ENCODE measurements around the gene DOK6. TPM values are rescaled to one million over a fixed set of nuclear protein-coding genes. Genes with fewer than 3 reads are reported as not detected.

The DOK6 gene
- total and polyA plus RNA-seq, 2 of the 13 experiments (the other 11 are each of a cell fraction or from before 2014, with no cell fraction given), result 17.0 to 17.2 TPM

DNA sequence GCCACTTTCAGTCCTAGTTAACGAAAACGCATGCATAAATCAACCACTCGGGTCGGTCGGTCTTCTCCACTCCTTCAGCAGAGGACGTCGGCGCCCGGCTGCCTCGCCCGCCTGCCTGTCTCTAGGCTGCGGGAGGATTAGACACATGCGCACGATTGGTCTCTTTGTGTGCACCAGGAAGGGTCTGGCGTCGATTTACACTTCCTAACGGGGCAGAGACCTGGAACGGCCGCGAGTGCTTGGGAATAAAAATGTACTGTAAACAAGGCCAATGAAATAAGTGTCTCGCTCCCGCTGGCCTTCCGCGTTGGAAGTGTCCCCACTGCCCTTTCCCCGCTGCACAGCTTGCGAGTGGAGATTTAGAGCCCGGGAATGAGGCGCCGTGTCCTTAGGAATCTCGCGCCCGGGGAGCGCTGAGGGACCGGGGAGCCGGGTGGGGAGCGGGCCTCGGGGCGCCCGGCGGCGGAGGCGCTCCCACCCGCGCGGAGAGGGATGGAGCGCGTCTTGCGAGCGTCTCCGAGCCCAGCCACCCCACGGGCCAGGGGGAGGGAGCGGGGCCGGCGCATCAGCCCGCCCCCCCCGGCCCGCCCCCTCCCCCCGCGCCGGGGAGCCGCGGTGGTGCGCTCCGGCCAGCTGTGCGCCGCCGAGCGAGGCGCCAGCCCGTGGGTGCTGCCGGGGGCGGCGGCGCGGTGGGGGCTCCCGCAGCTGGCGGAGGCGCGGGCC, at the start of gene DOK6 (continued):
- TF ChIP-seq, protein P1, sequence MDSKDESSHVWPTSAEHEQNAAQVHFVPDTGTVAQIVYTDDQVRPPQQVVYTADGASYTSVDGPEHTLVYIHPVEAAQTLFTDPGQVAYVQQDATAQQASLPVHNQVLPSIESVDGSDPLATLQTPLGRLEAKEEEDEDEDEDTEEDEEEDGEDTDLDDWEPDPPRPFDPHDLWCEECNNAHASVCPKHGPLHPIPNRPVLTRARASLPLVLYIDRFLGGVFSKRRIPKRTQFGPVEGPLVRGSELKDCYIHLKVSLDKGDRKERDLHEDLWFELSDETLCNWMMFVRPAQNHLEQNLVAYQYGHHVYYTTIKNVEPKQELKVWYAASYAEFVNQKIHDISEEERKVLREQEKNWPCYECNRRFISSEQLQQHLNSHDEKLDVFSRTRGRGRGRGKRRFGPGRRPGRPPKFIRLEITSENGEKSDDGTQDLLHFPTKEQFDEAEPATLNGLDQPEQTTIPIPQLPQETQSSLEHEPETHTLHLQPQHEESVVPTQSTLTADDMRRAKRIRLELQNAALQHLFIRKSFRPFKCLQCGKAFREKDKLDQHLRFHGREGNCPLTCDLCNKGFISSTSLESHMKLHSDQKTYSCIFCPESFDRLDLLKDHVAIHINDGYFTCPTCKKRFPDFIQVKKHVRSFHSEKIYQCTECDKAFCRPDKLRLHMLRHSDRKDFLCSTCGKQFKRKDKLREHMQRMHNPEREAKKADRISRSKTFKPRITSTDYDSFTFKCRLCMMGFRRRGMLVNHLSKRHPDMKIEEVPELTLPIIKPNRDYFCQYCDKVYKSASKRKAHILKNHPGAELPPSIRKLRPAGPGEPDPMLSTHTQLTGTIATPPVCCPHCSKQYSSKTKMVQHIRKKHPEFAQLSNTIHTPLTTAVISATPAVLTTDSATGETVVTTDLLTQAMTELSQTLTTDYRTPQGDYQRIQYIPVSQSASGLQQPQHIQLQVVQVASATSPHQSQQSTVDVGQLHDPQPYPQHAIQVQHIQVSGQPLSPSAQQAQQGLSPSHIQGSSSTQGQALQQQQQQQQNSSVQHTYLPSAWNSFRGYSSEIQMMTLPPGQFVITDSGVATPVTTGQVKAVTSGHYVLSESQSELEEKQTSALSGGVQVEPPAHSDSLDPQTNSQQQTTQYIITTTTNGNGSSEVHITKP (CRISPR knock-in tag; IDR thresholded peaks at IDR 0.05; ENCODE audit: low read depth), result peak; percentile 55; the same call in 1 of the 2 replicates
- TF ChIP-seq MBNL3 (CRISPR knock-in tag; conservative IDR thresholded peaks at IDR 0.05) (no peak), POLR2AphosphoS5 (IDR thresholded peaks at IDR 0.05; ENCODE audit: low read depth, low read length) (peak; percentile 62), ZNF253 (CRISPR knock-in tag; IDR thresholded peaks at IDR 0.05; ENCODE audit: borderline replicate concordance) (0 out of 2 replicates have a peak, but pooled peaks have one; percentile 57), RARG (CRISPR knock-in tag; IDR thresholded peaks at IDR 0.05; ENCODE audit: low read depth) (peak; percentile 51; the same call in 1 of the 2 replicates), PPARG (CRISPR knock-in tag; conservative IDR thresholded peaks at IDR 0.05) (0 out of 2 replicates have a peak, but pooled peaks have one; percentile 29), GLI4 (CRISPR knock-in tag; IDR thresholded peaks at IDR 0.05; ENCODE audit: borderline replicate concordance) (no peak), HMGA1 (CRISPR knock-in tag; conservative IDR thresholded peaks at IDR 0.05) (no peak), MBD4 (IDR thresholded peaks at IDR 0.05; ENCODE audit: borderline replicate concordance, low read length) (no peak), NFE2L1 (CRISPR knock-in tag; IDR thresholded peaks at IDR 0.05; ENCODE audit: borderline replicate concordance) (no peak), ZNF451 (CRISPR knock-in tag; IDR thresholded peaks at IDR 0.05) (no peak), SIX1 (CRISPR knock-in tag; IDR thresholded peaks at IDR 0.05; ENCODE audit: borderline replicate concordance) (no peak), TMF1 (CRISPR knock-in tag; IDR thresholded peaks at IDR 0.05; ENCODE audit: low read depth) (no peak), MIXL1 (CRISPR knock-in tag; IDR thresholded peaks at IDR 0.05) (peak; percentile 57; the same call in 1 of the 2 replicates), GZF1 (CRISPR knock-in tag; IDR thresholded peaks at IDR 0.05) (peak; percentile 53; the same call in 1 of the 2 replicates), RBM39 (IDR thresholded peaks at IDR 0.05; ENCODE audit: low read depth, low read length, poor library complexity, severe bottlenecking) (no peak), THYN1 (CRISPR knock-in tag; IDR thresholded peaks at IDR 0.05; ENCODE audit: borderline replicate concordance, low read depth) (no peak)
- TF ChIP-seq, protein P2, sequence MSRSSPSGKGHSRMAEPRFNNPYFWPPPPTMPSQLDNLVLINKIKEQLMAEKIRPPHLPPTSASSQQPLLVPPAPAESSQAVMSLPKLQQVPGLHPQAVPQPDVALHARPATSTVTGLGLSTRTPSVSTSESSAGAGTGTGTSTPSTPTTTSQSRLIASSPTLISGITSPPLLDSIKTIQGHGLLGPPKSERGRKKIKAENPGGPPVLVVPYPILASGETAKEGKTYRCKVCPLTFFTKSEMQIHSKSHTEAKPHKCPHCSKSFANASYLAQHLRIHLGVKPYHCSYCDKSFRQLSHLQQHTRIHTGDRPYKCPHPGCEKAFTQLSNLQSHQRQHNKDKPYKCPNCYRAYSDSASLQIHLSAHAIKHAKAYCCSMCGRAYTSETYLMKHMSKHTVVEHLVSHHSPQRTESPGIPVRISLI (CRISPR knock-in tag; IDR thresholded peaks at IDR 0.05; ENCODE audit: borderline replicate concordance), result no peak
- TF ChIP-seq, protein P3, sequence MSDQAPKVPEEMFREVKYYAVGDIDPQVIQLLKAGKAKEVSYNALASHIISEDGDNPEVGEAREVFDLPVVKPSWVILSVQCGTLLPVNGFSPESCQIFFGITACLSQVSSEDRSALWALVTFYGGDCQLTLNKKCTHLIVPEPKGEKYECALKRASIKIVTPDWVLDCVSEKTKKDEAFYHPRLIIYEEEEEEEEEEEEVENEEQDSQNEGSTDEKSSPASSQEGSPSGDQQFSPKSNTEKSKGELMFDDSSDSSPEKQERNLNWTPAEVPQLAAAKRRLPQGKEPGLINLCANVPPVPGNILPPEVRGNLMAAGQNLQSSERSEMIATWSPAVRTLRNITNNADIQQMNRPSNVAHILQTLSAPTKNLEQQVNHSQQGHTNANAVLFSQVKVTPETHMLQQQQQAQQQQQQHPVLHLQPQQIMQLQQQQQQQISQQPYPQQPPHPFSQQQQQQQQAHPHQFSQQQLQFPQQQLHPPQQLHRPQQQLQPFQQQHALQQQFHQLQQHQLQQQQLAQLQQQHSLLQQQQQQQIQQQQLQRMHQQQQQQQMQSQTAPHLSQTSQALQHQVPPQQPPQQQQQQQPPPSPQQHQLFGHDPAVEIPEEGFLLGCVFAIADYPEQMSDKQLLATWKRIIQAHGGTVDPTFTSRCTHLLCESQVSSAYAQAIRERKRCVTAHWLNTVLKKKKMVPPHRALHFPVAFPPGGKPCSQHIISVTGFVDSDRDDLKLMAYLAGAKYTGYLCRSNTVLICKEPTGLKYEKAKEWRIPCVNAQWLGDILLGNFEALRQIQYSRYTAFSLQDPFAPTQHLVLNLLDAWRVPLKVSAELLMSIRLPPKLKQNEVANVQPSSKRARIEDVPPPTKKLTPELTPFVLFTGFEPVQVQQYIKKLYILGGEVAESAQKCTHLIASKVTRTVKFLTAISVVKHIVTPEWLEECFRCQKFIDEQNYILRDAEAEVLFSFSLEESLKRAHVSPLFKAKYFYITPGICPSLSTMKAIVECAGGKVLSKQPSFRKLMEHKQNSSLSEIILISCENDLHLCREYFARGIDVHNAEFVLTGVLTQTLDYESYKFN (CRISPR knock-in tag; conservative IDR thresholded peaks at IDR 0.05), result peak; percentile 37
